Endothelial cell of umbilical vein (primary cell): ENCODE results near the gene FMN2. TPM values are rescaled to one million over a fixed set of nuclear protein-coding genes. Genes with fewer than 3 reads are reported as not detected.

ENCODE experiments used
- BruUV-seq: library from RNA; stranded (reverse); fragments of 400-500 nt; replicated peaks from 2 replicates; lab custom pipeline; 2021; lab: Mats Ljungman, UMichigan
- CTCF ChIA-PET: fragments of 300-600, 350-600 bp; sonication (Branson Sonifier 250); formaldehyde crosslinking; loops from one replicate; lab custom pipeline; 2021; ENCODE audit warnings: antibody characterized with exemption, inconsistent platforms; lab: Charles Lee
- POLR2A ChIA-PET: fragments of 300-600, 350-600 bp; sonication (Branson Sonifier 250); formaldehyde crosslinking; loops from one replicate; lab custom pipeline; 2021; ENCODE audit warnings: antibody characterized with exemption, inconsistent platforms; lab: Charles Lee
- DNase-seq: peaks from one replicate; pipeline ENCODE4 v3.0.0-alpha.2; 2011; ENCODE audit warnings: low read depth, low spot score
- FAIRE-seq: peaks from 2 replicates; lab custom pipeline; 2011; peaks lifted over from hg19 to GRCh38; lab: Jason Lieb, UNC
- H2AFZ ChIP-seq: 2 replicates; pipeline ENCODE4 v1.6.0; 2012; ENCODE audit warnings: low read depth, low read length, control low read depth, inconsistent platforms
- H3K27ac ChIP-seq: 2 replicates; pipeline ENCODE4 v1.5.1; 2011; ENCODE audit warnings: low read depth, mild to moderate bottlenecking, control low read depth, low read length, moderate library complexity; ENCODE audit not compliant: insufficient read depth
- H3K27me3 ChIP-seq, 2 experiments: 2 replicates each; pipeline versions ENCODE4 v1.6.0 to v1.6.1; 2011; ENCODE audit warnings: low read length in 2 of 2, mixed read lengths in 1 of 2; ENCODE audit not compliant: control insufficient read depth in 2 of 2, insufficient read depth in 2 of 2
- H3K36me3 ChIP-seq, 2 experiments: 2 replicates in 1 of 2; 3 replicates in 1 of 2; pipeline ENCODE4 v1.5.1; 2011; ENCODE audit warnings: low read length in 2 of 2, mild to moderate bottlenecking in 1 of 2, moderate library complexity in 1 of 2; ENCODE audit not compliant: control insufficient read depth in 2 of 2, insufficient read depth in 2 of 2; ENCODE audit errors: extremely low read depth in 1 of 2
- H3K4me1 ChIP-seq: 3 replicates; pipeline ENCODE4 v1.5.1; 2011; ENCODE audit warnings: mild to moderate bottlenecking, low read length; ENCODE audit not compliant: control insufficient read depth, insufficient read depth; ENCODE audit errors: extremely low read depth
- H3K4me2 ChIP-seq: 2 replicates; pipeline ENCODE4 v1.6.1; 2011; ENCODE audit warnings: low read length, control low read depth, mixed read lengths; ENCODE audit not compliant: insufficient read depth
- H3K4me3 ChIP-seq, 3 experiments: fragments of 200-600 bp in 1 of 3; sonication (generic), shearing (Covaris generic) in 1 of 3; replicated peaks in 1 of 3; 2 replicates each; pipeline ENCODE4 v1.5.1; 2011 to 2016; ENCODE audit warnings: control low read depth in 3 of 3, low read length in 3 of 3, mild to moderate bottlenecking in 2 of 3, inconsistent platforms in 1 of 3, low read depth in 1 of 3, moderate library complexity in 1 of 3; ENCODE audit not compliant: insufficient read depth in 1 of 3
- H3K79me2 ChIP-seq: 2 replicates; pipeline ENCODE4 v1.6.0; 2012; ENCODE audit warnings: low read length, inconsistent platforms; ENCODE audit not compliant: control insufficient read depth, insufficient read depth
- H3K9ac ChIP-seq: replicated peaks from 2 replicates; pipeline ENCODE3; 2011; ENCODE audit warnings: low read length, control low read depth; ENCODE audit not compliant: insufficient read depth; ENCODE audit errors: extremely low read depth
- H3K9me1 ChIP-seq: replicated peaks from 3 replicates; pipeline ENCODE4 v1.6.0; 2011; ENCODE audit warnings: mild to moderate bottlenecking, low read length; ENCODE audit not compliant: control insufficient read depth, insufficient read depth; ENCODE audit errors: extremely low read depth
- H3K9me3 ChIP-seq: replicated peaks from 2 replicates; pipeline ENCODE4 v1.5.1; 2012; ENCODE audit warnings: low read length, inconsistent platforms; ENCODE audit not compliant: control insufficient read depth, insufficient read depth
- H4K20me1 ChIP-seq: replicated peaks from 2 replicates; pipeline ENCODE3; 2011; ENCODE audit warnings: mild to moderate bottlenecking, low read length; ENCODE audit not compliant: control insufficient read depth, insufficient read depth; ENCODE audit errors: extremely low read depth
- CTCF ChIP-seq, 2 donors: IDR thresholded peaks; 1 replicate in 1 of 2; 2 replicates in 1 of 2; pipeline ENCODE4 v1.5.1; 2011; ENCODE audit warnings: low read length in 2 of 2, mild to moderate bottlenecking in 2 of 2, moderate library complexity in 2 of 2, control low read depth in 1 of 2, inconsistent platforms in 1 of 2, low read depth in 1 of 2; ENCODE audit not compliant: insufficient read depth in 1 of 2; ENCODE audit errors: extremely low read depth in 1 of 2
- EZH2 ChIP-seq: IDR thresholded peaks from 2 replicates; pipeline ENCODE4 v1.6.1; 2012; ENCODE audit warnings: borderline replicate concordance, low read depth, mild to moderate bottlenecking, moderate library complexity, low read length, inconsistent platforms; ENCODE audit not compliant: severe bottlenecking
- FOS ChIP-seq: IDR thresholded peaks from 2 replicates; pipeline ENCODE4 v1.6.1; 2011; ENCODE audit warnings: mild to moderate bottlenecking, low read length, moderate library complexity, borderline replicate concordance; ENCODE audit not compliant: insufficient read depth
- GATA2 ChIP-seq: IDR thresholded peaks from 2 replicates; pipeline ENCODE4 v1.7.0; 2011; ENCODE audit warnings: low read depth, mild to moderate bottlenecking, moderate library complexity, mixed read lengths, low read length; ENCODE audit not compliant: insufficient read length, insufficient read depth
- JUN ChIP-seq: IDR thresholded peaks from 2 replicates; pipeline ENCODE4 v1.6.1; 2011; ENCODE audit warnings: borderline replicate concordance, low read depth; ENCODE audit not compliant: insufficient read length, insufficient read depth
- MAX ChIP-seq: IDR thresholded peaks from 2 replicates; pipeline ENCODE4 v1.6.1; 2011; ENCODE audit not compliant: insufficient read depth, insufficient read length
- MYC ChIP-seq: IDR thresholded peaks from one replicate; pipeline ENCODE4 v1.6.1; 2011; ENCODE audit warnings: mild to moderate bottlenecking, low read depth, low read length
- POLR2A ChIP-seq: IDR thresholded peaks from 2 replicates; pipeline ENCODE4 v1.6.1; 2012; ENCODE audit warnings: low read depth, mild to moderate bottlenecking, control low read depth, low read length
- POLR2AphosphoS5 ChIP-seq: IDR thresholded peaks from 2 replicates; pipeline ENCODE4 v1.6.1; 2012; ENCODE audit warnings: low read depth, mild to moderate bottlenecking, control low read depth, low read length, moderate library complexity; ENCODE audit not compliant: insufficient read depth
- dilution Hi-C: fragments of 300-500 bp; cut with MboI; formaldehyde crosslinking; loops from one replicate; pipeline ENCODE4 v1.15.0; 2019; ENCODE audit warnings: low sequenced_read_pairs; ENCODE audit not compliant: extremely low pct_ligation_motif_present
- intact Hi-C: fragments of 100-400 bp; cut with micrococcal nuclease; formaldehyde crosslinking; loops from one replicate; pipeline ENCODE4 v1.10.0; 2022
- polyA plus RNA-seq, 4 experiments: library from polyadenylated mRNA; depleted of rRNA in 3 of 4; stranded (reverse) in 3 of 4; unstranded in 1 of 4; fragments of >200 nt; gene quantifications; 2 replicates each; pipeline versions ENCODE4 v1.2.1 to v1.2.3, GENCODE V29; 2011 to 2012; ENCODE audit warnings: missing spikeins in 1 of 4
- total RNA-seq: library from RNA; stranded (reverse); gene quantifications from 2 replicates; pipeline ENCODE4 v1.2.3, GENCODE V29; 2021

FMN2 gene
- total and polyA plus RNA-seq, 2 donors (not counting 3 experiments of a cell fraction or from before 2014, with no cell fraction given), result not detected

GRCh38 chr1:240256836-240257503, 165.3 kb downstream of the FMN2 start:
- intact Hi-C loops, result no loop called here
- Histone ChIP-seq H3K4me3 (no peak overlapping the region), H3K4me1 (no peaks in the 10 kb centered on the region), H2AFZ (no peak overlapping the region), H3K9me1 (no peaks in the 10 kb centered on the region), H4K20me1 (no peaks in the 10 kb centered on the region), H3K9me3 (peaks cover 3% of the 10 kb centered on the region), H3K9ac (no peak overlapping the region), H3K27ac (no peak overlapping the region), H3K4me2 (no peak overlapping the region), H3K27me3 (no peaks in the 10 kb centered on the region), H3K36me3 (no peaks in the 10 kb centered on the region), H3K79me2 (no peaks in the 10 kb centered on the region)
- no TSS peak for BruUV-seq
- TF ChIP-seq POLR2AphosphoS5 (no peak), FOS (no peak), EZH2 (no peak), CTCF (IDR thresholded peaks at IDR 0.05; ENCODE audit: extremely low read depth in 1 of 2, insufficient read depth in 1 of 2, low read depth in 1 of 2, low read length in 2 of 2) (no peak), MAX (no peak), JUN (no peak), GATA2 (no peak), MYC (no peak), POLR2A (no peak)
- FAIRE-seq (no peak), DNase-seq (no peak)
- CTCF ChIA-PET, result no interaction called here
- dilution Hi-C loops, result no loop called here
- POLR2A ChIA-PET, result no interaction called here
